Heart left ventricle (tissue), 16 donors: ENCODE results near the gene MEGF11. TPM values are rescaled to one million over a fixed set of nuclear protein-coding genes. Genes with fewer than 3 reads are reported as not detected.

Experiments
- ATAC-seq, 4 donors: fragments of 200-7000 bp; cut with Tn5 transposase; one replicate each; pipeline ENCODE4 v1.9.1; 2020 to 2022; ENCODE audit warnings: moderate library complexity in 4 of 4, mild to moderate bottlenecking in 3 of 4, moderate number of reproducible peaks in 1 of 4
- DNase-seq, 5 donors: peaks; one replicate each; pipeline ENCODE4 v3.0.0-alpha.2; 2020
- H3K27ac ChIP-seq, 12 donors: fragments of 200-600 bp; sonication (generic) in 4 of 12; one replicate each; pipeline versions ENCODE4 v1.5.0 to v1.8.0; 2016 to 2022; ENCODE audit warnings: mild to moderate bottlenecking in 2 of 12
- H3K27me3 ChIP-seq, 9 donors: fragments of 200-600 bp; sonication (generic) in 2 of 9; one replicate each; pipeline versions ENCODE4 v1.5.1 to v1.8.0; 2016 to 2022; ENCODE audit warnings: mild to moderate bottlenecking in 3 of 9
- H3K36me3 ChIP-seq, 9 donors: fragments of 200-600 bp; sonication (generic) in 2 of 9; one replicate each; pipeline versions ENCODE4 v1.5.0 to v1.8.0; 2018 to 2022; ENCODE audit warnings: mild to moderate bottlenecking in 2 of 9
- H3K4me1 ChIP-seq, 12 donors: fragments of 200-600 bp; sonication (generic) in 4 of 12; one replicate each; pipeline versions ENCODE4 v1.5.0 to v1.8.0; 2016 to 2022; ENCODE audit warnings: mild to moderate bottlenecking in 3 of 12
- H3K4me3 ChIP-seq, 12 donors: fragments of 200-600 bp; sonication (generic) in 4 of 12; one replicate each; pipeline versions ENCODE4 v1.5.0 to v1.8.0; 2017 to 2022; ENCODE audit warnings: mild to moderate bottlenecking in 9 of 12, moderate library complexity in 4 of 12
- H3K9me3 ChIP-seq, 12 donors: fragments of 200-600 bp; sonication (generic) in 4 of 12; one replicate each; pipeline versions ENCODE4 v1.5.0 to v1.8.0; 2016 to 2022; ENCODE audit warnings: mild to moderate bottlenecking in 1 of 12
- POLR2A ChIP-seq, 2 donors: fragments of 450-650 bp; IDR thresholded peaks; one replicate each; pipeline ENCODE4 v1.6.1; 2017; ENCODE audit warnings: antibody characterized with exemption in 2 of 2, mild to moderate bottlenecking in 2 of 2, moderate library complexity in 2 of 2
- WGBS, 4 donors: extraction: QIAGEN DNeasy Blood & Tissue Kit in 2 of 4; methylation state at CpG; one replicate each; pipeline versions ENCODE4 v1.1.5 to v1.1.7; 2013 to 2018; 5-methylcytosine and 5-hydroxymethylcytosine counted together
- intact Hi-C, 10 donors: fragments of 100-400 bp; cut with DNase I; formaldehyde crosslinking; loops; one replicate each; pipeline versions ENCODE4 v1.11.1 to v1.14.2; 2022
- polyA plus RNA-seq, 2 donors: library from polyadenylated mRNA; stranded (reverse); fragments of 200-250 nt; gene quantifications; one replicate each; pipeline ENCODE4 v1.2.3, GENCODE V29; 2013
- total RNA-seq, 9 donors: library from RNA; depleted of rRNA in 2 of 9; stranded (reverse); fragments of >200 nt in 2 of 9; fragmentation: NEBNext Ultra II Directional in 3 of 9; extraction: Animal tissue kit (Norgen Biotek cat#: 25700) in 3 of 9; gene quantifications; one replicate each; pipeline versions ENCODE4 v1.1.0 to v1.2.4, GENCODE V29; 2016 to 2023
- TF ChIP-seq, protein P1 (sequence below), 12 donors: fragments of 200-600 bp; sonication (generic) in 4 of 12; IDR thresholded peaks; one replicate each; pipeline versions ENCODE4 v1.5.0 to v1.8.0; 2018 to 2022; ENCODE audit warnings: antibody characterized with exemption in 12 of 12, mild to moderate bottlenecking in 5 of 12
- donor health status: ischemic (EF 13 %, LVEDD 7.1; RV severe dilation, severe dysfunction).
- donor health status: healthy with polysubstance abuse.
- donor health status: DM: no; HTN: yes; CAD: no.
- donor health status: DM: no; HTN: no; CAD: no.
- donor health status: ischemic (EF 25% LVEDD 6.9; RV normal size, moderate dysfunction).
- donor health status: ischemic (EF 25% LVEDD 5.7; RV mildly dilated, moderate dysfunction).
- donor health status: healthy.
- donor health status: DM: yes; HTN: yes; CAD: no.
- donor health status: ischemic (EF 35%, LVEDD 5.7; RV mildly dilated, moderate dysfunction).
- donor health status: nonischemic (EF 11% LVEDD 7.7; RV severe dilation, severe dysfunction).
- donor health status: DM: yes; HTN: yes; CAD: no.
- donor health status: PGD.
- donor health status: ischemic (EF 29% LVEDD 5.4; RV normal size, mild dysfunction).
- donor health status: nonischemic (EF 23%, LVEDD 6.1; RV moderate dilation, normal function).

Gene MEGF11
- total and polyA plus RNA-seq, 11 donors = 0.07 TPM; not detected in 10

DNA sequence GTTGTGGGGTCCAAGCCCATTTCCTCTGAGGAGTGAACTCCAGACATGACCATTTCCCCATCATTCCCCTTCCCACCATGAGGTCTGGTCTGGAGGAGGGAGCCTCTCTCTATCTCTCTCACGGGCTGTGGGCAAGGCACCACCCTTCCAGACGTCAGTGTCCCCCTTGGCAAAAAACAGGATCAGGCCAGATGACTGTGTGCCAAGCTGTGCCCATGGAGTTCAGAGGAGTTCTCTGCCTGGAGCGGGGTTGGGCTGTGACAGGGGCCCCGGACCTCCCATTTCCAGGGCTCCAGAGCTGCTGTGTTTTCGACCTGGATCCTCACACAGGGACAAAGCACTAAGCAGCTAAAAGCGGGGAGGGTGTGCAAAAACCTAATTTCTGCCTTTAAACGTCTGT lies 259.8 kb downstream of the MEGF11 start:
- 60 to 71% (median 65%) methylated on average over 7 of the region's 7 CpGs for WGBS, 4 donors
- Histone ChIP-seq H3K9me3 (no peaks in the 10 kb centered on the region), H3K27me3 (peaks cover 0 to 71% (median 11%) of the 10 kb centered on the region in 9 donors), H3K4me1 (no peaks in the 10 kb centered on the region), H3K4me3 (no peak overlapping the region), H3K27ac (no peak overlapping the region), H3K36me3 (no peaks in the 10 kb centered on the region)
- ATAC-seq = no peak
- no peak for DNase-seq
- intact Hi-C loops = no loop called here
- TF ChIP-seq POLR2A (IDR thresholded peaks at IDR 0.05) = no peak
- TF ChIP-seq, protein P1, sequence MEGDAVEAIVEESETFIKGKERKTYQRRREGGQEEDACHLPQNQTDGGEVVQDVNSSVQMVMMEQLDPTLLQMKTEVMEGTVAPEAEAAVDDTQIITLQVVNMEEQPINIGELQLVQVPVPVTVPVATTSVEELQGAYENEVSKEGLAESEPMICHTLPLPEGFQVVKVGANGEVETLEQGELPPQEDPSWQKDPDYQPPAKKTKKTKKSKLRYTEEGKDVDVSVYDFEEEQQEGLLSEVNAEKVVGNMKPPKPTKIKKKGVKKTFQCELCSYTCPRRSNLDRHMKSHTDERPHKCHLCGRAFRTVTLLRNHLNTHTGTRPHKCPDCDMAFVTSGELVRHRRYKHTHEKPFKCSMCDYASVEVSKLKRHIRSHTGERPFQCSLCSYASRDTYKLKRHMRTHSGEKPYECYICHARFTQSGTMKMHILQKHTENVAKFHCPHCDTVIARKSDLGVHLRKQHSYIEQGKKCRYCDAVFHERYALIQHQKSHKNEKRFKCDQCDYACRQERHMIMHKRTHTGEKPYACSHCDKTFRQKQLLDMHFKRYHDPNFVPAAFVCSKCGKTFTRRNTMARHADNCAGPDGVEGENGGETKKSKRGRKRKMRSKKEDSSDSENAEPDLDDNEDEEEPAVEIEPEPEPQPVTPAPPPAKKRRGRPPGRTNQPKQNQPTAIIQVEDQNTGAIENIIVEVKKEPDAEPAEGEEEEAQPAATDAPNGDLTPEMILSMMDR (IDR thresholded peaks at IDR 0.05) = no peak

DNA sequence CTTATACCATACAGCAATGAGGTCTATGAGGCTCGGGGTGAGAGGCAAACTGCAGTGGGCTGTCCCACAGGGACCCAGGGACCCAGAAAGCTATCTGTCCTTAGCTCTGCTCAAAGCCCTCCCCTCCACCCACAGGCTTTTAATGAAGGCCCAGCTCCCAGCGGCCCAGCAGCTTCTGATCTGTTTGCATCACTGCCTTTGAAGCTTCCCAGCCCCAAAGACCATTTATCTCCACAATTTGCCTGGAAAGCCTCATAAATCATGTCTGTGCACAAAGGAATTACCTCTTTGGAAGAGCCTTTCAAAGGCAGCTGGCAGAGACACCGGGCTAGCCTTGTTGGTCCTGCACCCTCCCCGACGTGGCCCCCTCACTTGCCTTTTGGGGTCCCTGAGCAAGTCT lies 260.3 kb downstream of the MEGF11 start:
- TF ChIP-seq, protein P1 (IDR thresholded peaks at IDR 0.05) = no peak
- TF ChIP-seq POLR2A (IDR thresholded peaks at IDR 0.05) = no peak
- Histone ChIP-seq H3K9me3 (no peaks in the 10 kb centered on the region), H3K4me1 (no peaks in the 10 kb centered on the region), H3K27ac (no peak overlapping the region), H3K27me3 (peaks cover 0 to 74% (median 11%) of the 10 kb centered on the region in 9 donors), H3K4me3 (no peak overlapping the region), H3K36me3 (no peaks in the 10 kb centered on the region)
- intact Hi-C loops = no loop called here
- ATAC-seq (no peak), DNase-seq (no peak)
- WGBS, 4 donors = 35 to 55% (median 51%) methylated on average over 4 to 5 of the region's 5 CpGs

DNA sequence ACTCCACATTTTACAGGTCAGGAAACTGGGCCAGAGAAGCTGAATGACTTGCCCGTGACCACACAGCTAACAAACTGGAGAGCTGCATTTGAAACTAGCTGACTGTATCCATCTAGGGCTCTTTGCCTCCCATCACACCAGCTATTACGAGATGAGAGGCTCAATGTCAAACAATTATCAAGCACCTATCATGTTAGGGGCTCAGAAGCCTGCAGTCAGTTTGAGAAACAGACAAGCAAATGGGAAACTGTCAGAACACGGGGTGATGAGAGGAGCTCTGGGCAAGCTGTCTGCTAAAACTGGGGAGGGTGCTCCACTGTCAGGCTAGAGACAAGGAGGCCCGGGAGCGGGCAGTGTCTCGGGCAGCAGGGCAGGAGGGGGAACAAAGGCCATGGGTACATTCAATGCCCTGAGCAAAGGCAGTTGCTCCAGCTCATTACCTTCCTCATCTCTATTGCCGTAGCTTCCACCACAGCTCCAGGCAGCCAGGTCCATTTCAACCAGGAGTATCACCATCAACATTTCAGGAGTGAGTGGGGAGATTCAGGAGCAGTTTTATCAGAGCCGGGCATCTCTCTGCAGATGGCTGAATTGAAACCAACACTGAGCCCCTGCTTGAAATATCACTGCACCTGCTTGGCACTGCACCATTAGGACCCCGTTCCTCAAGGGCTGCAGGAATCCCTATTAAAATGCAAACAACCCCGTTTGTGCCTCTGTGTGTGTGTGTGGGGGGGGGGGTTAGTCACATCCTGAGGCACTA lies 261.6 kb downstream of the MEGF11 start:
- TF ChIP-seq, protein P1 (IDR thresholded peaks at IDR 0.05) = no peak
- no peak for TF ChIP-seq POLR2A (IDR thresholded peaks at IDR 0.05)

DNA sequence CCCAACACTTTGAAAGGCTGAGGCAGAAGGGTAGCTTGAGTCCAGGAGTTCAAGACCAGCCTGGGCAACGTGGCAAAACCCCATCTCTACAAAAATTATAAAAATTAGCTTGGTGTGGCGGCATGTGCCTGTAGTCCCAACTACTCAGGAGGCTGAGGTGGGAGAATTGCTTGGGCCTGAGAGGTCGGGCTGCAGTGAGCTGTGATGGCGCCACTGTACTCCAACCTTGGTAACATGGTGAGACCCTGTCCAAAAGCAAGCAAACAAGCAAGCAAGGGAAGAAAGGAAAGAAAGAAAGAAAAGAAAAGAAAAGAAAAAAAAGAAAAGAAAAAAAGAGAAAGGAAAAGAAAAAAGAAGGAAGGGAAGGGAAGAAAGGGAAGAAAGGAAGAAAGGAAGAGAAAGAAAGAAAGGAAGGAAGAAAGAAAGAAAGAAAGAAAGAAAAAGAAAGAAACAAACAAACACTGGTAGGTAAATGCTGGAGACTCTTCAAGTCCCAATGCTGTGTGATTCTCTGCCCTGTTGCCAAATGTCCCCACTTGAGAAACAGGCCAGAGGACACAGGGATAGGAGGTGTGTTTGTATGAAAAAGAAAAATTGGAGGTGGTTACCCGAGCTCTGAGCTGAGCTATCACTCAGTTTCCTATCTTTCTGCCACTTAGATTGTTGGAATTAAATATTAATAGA lies 263.1 kb downstream of the MEGF11 start:
- no peaks in the 10 kb centered on the region for H3K36me3 ChIP-seq
- no peak for ATAC-seq
- TF ChIP-seq, protein P1 (IDR thresholded peaks at IDR 0.05) = no peak
- TF ChIP-seq POLR2A (IDR thresholded peaks at IDR 0.05) = no peak
- DNase-seq = no peak
- no peak overlapping the region for H3K4me3 ChIP-seq
- no peak overlapping the region for H3K27ac ChIP-seq
- no peaks in the 10 kb centered on the region for H3K9me3 ChIP-seq
- intact Hi-C loops = no loop called here
- H3K27me3 ChIP-seq = peaks cover 0 to 70% (median 8%) of the 10 kb centered on the region in 9 donors
- WGBS, 4 donors = 64 to 81% (median 76%) methylated on average over 5 of the region's 5 CpGs
- no peaks in the 10 kb centered on the region for H3K4me1 ChIP-seq

More for the DNA sequence above, 261.6 kb downstream of the MEGF11 start:
- H3K36me3 ChIP-seq = no peaks in the 10 kb centered on the region
- 56 to 68% (median 60%) methylated on average over 10 of the region's 10 CpGs for WGBS, 4 donors
- no peak overlapping the region for H3K27ac ChIP-seq
- ATAC-seq (no peak), DNase-seq (no peak)
- peaks cover 0 to 71% (median 9%) of the 10 kb centered on the region in 9 donors for H3K27me3 ChIP-seq
- intact Hi-C loops = no loop called here
- no peak overlapping the region for H3K4me3 ChIP-seq
- no peaks in the 10 kb centered on the region for H3K9me3 ChIP-seq
- H3K4me1 ChIP-seq = no peaks in the 10 kb centered on the region
